PC-9 (cell line): ENCODE measurements around the gene GCH1.

Source experiments
- CTCF ChIP-seq: fragments of 200-600 bp; sonication (generic); conservative IDR thresholded peaks from 2 replicates; pipeline ENCODE4 v1.6.1; 2017; ENCODE audit warnings: mixed run types, antibody characterized with exemption, mild to moderate bottlenecking, moderate library complexity
- EZH2 ChIP-seq: fragments of 200-600 bp; sonication (generic); IDR thresholded peaks from 2 replicates; pipeline ENCODE4 v1.8.0; 2017; ENCODE audit warnings: antibody characterized with exemption, low read depth

DNA sequence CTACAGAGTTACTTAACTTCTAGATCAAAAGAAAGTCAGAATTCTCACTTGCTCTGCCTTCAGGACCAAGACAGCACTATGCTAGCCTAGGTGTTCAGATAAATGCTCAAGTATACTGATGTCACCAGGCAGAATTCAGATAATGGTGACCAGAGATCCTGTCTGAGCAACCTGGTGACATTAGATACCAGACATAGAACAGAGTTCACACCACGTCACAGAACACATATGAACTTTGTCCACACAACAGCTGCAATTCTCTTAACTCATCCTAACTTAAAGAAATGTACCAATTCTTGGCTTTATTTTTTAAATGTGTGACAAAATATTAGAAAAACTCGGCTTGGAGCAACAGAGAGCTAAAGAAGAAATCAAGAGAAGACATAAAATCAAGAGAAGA is 58.1 kb downstream of the GCH1 start:
- TF ChIP-seq CTCF (no peak), EZH2 (no peak)
